ENCODE results near the gene TUBA3C. TPM values are rescaled to one million over a fixed set of nuclear protein-coding genes. Genes with fewer than 3 reads are reported as not detected.

Gene TUBA3C
- polyA plus RNA-seq, 1 donor from 2014 or later: not detected

DNA sequence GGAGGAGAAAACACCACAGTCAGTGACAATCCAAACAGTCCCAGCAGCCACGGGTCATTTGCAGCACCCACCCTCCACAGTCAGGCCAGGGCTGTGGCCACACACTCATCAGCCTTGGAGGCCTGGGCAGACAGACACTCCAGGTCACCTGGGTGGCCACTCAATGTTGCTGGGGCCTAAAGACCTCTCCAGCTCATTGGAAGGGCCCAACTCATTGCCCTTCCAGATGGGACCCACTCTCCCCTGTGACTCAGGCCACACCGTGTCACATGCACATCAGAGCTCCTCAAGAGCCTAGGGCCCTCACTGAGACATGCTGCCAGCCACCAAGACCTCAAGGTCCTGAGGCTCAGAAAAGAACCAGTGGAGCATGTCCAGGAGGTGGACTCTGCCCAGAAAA lies 22.4 kb downstream of the TUBA3C start:
- no peaks in the 10 kb centered on the region for H3K9me2 ChIP-seq (ENCODE audit: insufficient read depth, low read length)

DNA sequence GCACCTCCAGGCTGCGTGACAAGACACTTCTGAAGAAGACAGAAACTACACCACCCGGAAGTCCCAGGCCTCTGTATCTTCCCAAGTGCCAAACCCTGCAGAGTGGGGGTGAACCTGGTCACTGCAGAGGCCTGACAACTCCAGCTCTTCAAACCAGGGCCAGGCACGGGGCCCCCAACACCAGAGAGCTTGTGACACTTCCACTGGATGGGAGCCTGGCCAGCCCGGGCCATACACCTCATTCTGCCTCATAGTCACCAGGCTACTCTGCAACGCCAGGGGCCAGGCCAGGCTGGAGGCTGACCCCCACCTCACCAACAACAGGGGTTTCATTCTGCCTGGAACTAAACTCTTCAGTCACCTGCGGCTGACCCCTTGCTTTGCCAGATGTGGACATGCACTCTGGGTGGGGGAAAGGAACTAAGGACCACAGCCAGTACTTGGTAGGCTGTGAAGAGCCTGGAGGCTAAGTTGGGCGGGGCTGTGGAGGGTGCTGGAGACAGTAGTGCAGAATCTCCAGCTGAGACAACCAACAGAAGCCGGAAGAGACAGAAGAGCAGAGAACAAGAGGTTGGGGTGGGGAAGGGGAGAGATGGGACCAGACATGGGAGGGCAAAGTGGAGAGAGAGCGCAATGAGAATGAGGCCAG lies 23.0 kb downstream of the TUBA3C start:
- Histone ChIP-seq H3F3A (ENCODE audit: insufficient read depth, low read length, poor library complexity, severe bottlenecking) (no peaks in the 10 kb centered on the region), H3K4me3 (ENCODE audit: low read length) (no peak overlapping the region), H3K9me3 (ENCODE audit: low read length) (peaks cover 23% of the 10 kb centered on the region), H3K27me3 (ENCODE audit: insufficient read depth, low read depth, low read length) (no peaks in the 10 kb centered on the region), H3K9me2 (ENCODE audit: insufficient read depth, low read length) (no peaks in the 10 kb centered on the region), H3K4me2 (ENCODE audit: low read length) (no peak overlapping the region), H3K27ac (ENCODE audit: low read length) (no peak overlapping the region), H2AFZ (ENCODE audit: low read depth, low read length) (no peak overlapping the region), H3K36me3 (ENCODE audit: insufficient read depth, low read length) (no peaks in the 10 kb centered on the region), H4K20me1 (ENCODE audit: insufficient read depth) (no peaks in the 10 kb centered on the region), H3K79me2 (replicated peaks; ENCODE audit: insufficient read depth, low read length) (no peaks in the 10 kb centered on the region), H3K9ac (ENCODE audit: low read length) (no peak overlapping the region)
- no peak for TF ChIP-seq REST (IDR thresholded peaks at IDR 0.05; ENCODE audit: borderline replicate concordance)
- TF ChIP-seq SMC3 (conservative IDR thresholded peaks at IDR 0.05; ENCODE audit: poor library complexity): no peak
- no peak for TF ChIP-seq EP300 (conservative IDR thresholded peaks at IDR 0.05; ENCODE audit: poor library complexity, severe bottlenecking)
- TF ChIP-seq RAD21 (conservative IDR thresholded peaks at IDR 0.05): no peak
- no peak for TF ChIP-seq TAF1 (IDR thresholded peaks at IDR 0.05; ENCODE audit: low read depth)
- no peak for TF ChIP-seq EZH2 (IDR thresholded peaks at IDR 0.05; ENCODE audit: borderline replicate concordance, insufficient read depth, low read length, poor library complexity, severe bottlenecking)
- no peak for TF ChIP-seq MXI1 (conservative IDR thresholded peaks at IDR 0.05; ENCODE audit: poor library complexity, severe bottlenecking)

More for the DNA sequence above, 22.4 kb downstream of the TUBA3C start:
- Histone ChIP-seq H3K27ac (ENCODE audit: low read length) (no peak overlapping the region), H3K4me2 (ENCODE audit: low read length) (no peak overlapping the region), H3F3A (ENCODE audit: insufficient read depth, low read length, poor library complexity, severe bottlenecking) (no peaks in the 10 kb centered on the region), H3K27me3 (ENCODE audit: insufficient read depth, low read depth, low read length) (no peaks in the 10 kb centered on the region), H2AFZ (ENCODE audit: low read depth, low read length) (no peak overlapping the region), H3K36me3 (ENCODE audit: insufficient read depth, low read length) (no peaks in the 10 kb centered on the region), H3K4me3 (ENCODE audit: low read length) (no peak overlapping the region), H3K79me2 (replicated peaks; ENCODE audit: insufficient read depth, low read length) (no peaks in the 10 kb centered on the region), H4K20me1 (ENCODE audit: insufficient read depth) (no peaks in the 10 kb centered on the region), H3K9ac (ENCODE audit: low read length) (no peak overlapping the region), H3K9me3 (ENCODE audit: low read length) (peaks cover 17% of the 10 kb centered on the region)
- TF ChIP-seq POLR2AphosphoS5 (IDR thresholded peaks at IDR 0.05) (no peak), RAD21 (conservative IDR thresholded peaks at IDR 0.05) (no peak), SMC3 (conservative IDR thresholded peaks at IDR 0.05; ENCODE audit: poor library complexity) (no peak), MXI1 (conservative IDR thresholded peaks at IDR 0.05; ENCODE audit: poor library complexity, severe bottlenecking) (no peak), EP300 (conservative IDR thresholded peaks at IDR 0.05; ENCODE audit: poor library complexity, severe bottlenecking) (no peak), EZH2 (IDR thresholded peaks at IDR 0.05; ENCODE audit: borderline replicate concordance, insufficient read depth, low read length, poor library complexity, severe bottlenecking) (no peak), REST (IDR thresholded peaks at IDR 0.05; ENCODE audit: borderline replicate concordance) (no peak), TAF1 (IDR thresholded peaks at IDR 0.05; ENCODE audit: low read depth) (no peak)
- TF ChIP-seq, protein P1, sequence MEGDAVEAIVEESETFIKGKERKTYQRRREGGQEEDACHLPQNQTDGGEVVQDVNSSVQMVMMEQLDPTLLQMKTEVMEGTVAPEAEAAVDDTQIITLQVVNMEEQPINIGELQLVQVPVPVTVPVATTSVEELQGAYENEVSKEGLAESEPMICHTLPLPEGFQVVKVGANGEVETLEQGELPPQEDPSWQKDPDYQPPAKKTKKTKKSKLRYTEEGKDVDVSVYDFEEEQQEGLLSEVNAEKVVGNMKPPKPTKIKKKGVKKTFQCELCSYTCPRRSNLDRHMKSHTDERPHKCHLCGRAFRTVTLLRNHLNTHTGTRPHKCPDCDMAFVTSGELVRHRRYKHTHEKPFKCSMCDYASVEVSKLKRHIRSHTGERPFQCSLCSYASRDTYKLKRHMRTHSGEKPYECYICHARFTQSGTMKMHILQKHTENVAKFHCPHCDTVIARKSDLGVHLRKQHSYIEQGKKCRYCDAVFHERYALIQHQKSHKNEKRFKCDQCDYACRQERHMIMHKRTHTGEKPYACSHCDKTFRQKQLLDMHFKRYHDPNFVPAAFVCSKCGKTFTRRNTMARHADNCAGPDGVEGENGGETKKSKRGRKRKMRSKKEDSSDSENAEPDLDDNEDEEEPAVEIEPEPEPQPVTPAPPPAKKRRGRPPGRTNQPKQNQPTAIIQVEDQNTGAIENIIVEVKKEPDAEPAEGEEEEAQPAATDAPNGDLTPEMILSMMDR (IDR thresholded peaks at IDR 0.05; ENCODE audit: poor library complexity, severe bottlenecking): no peak
